Epithelial cell of proximal tubule (primary cell): ENCODE measurements around the gene MITF. TPM values are rescaled to one million over a fixed set of nuclear protein-coding genes. Genes with fewer than 3 reads are reported as not detected.

Experiments used
- DNase-seq: peaks from one replicate; pipeline ENCODE4 v3.0.0-alpha.2; 2011; ENCODE audit warnings: low read depth
- H3K4me3 ChIP-seq: 2 replicates; pipeline ENCODE4 v1.5.1; 2011; ENCODE audit warnings: low read depth, mild to moderate bottlenecking, low read length
- CTCF ChIP-seq: conservative IDR thresholded peaks from 2 replicates; pipeline ENCODE4 v1.5.1; 2012; ENCODE audit warnings: low read depth, mild to moderate bottlenecking, low read length
- total RNA-seq: library from RNA; depleted of rRNA; stranded (reverse); fragments of >200 nt; gene quantifications from 2 replicates; pipeline ENCODE4 v1.2.3, GENCODE V29; 2015

MITF gene
- total RNA-seq, 1 donor from 2014 or later: 59.7 TPM

- no peak for TF ChIP-seq CTCF
- no peak for DNase-seq
- H3K4me3 ChIP-seq: no peak overlapping the region
These were observed 6.2 kb downstream of the MITF start for GRCh38 chr3:69745505-69745904.

DNA sequence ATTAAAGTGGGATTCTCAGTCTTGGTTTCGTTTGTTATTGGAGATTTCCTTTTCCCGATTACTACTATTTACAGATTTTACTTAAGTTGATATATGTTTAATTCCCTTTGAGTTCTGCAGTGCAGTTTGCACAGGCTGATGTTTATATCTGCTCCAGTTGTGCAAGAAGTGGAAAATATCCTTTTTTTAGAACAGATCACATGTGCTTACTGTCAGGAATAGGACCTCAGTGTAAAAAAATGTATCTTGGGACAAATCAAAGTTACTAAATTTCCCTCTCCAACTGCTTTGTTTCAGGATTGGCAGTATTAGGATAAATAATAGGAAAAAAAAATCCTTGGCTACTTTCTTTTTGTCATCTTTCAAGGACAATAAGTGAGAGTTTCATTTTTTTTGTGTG, 6.9 kb downstream of the MITF start:
- H3K4me3 ChIP-seq: no peak overlapping the region

DNA sequence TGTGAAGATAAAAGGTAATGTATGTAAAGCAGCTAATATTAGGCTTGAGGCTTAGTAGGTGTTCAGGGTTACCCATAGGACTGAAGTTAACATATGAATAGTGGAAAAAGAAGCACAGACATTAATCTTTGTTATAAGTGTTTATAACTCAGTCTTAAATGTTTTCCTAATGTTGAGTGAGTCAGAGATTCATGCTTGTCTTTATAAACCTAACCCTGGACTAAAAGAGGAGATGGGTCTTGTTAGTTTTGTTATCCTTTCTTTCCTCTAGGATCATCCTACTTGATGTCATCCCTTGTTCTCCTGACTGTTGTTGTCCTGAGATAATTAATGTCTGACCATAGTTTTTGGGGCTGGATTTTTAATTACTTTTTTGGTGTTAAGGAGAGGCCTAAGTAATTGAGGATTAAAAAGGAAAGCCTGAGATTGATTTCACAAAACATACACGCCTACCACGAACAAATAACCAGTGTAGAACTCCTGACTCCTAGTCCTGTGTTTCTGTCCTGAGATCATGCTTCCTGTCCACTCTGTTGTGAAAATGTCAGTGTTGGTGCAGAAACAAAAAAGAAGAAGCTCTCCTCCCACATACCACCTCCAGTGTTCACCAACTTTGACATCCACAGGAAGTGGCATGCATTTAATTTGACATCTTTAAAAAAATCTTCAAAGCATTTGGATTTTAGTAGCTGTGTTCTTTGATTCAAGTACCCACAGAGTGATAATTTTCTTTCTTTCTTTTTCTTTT, 8.4 kb downstream of the MITF start:
- no peak for DNase-seq
- H3K4me3 ChIP-seq: no peak overlapping the region
- no peak for TF ChIP-seq CTCF

More for the DNA sequence above, 6.9 kb downstream of the MITF start:
- TF ChIP-seq CTCF: no peak
- no peak for DNase-seq

DNA sequence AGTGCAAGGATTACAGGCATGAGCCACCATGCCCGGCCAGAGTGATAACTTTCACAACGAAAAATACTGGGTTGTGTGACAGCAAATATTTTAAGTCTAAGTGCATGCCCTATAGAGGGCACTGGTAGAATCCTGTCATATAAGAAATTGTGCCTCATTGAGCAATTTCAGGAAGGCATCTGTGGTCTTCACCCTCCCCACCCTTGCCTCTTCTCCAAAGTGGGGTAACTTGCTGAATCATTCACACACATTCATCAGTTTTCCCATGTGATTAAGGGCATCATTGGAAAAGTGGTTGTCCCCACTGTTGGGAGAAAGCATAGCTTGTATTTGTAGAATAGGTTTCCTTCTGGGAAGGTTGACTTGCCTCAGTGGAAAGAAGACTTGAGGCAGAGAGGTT, 9.2 kb downstream of the MITF start:
- no peak for DNase-seq
- H3K4me3 ChIP-seq: no peak overlapping the region
- TF ChIP-seq CTCF: no peak

- DNase-seq: no peak
- no peak overlapping the region for H3K4me3 ChIP-seq
- no peak for TF ChIP-seq CTCF
These were observed 10.2 kb downstream of the MITF start for GRCh38 chr3:69749461-69749860.

DNA sequence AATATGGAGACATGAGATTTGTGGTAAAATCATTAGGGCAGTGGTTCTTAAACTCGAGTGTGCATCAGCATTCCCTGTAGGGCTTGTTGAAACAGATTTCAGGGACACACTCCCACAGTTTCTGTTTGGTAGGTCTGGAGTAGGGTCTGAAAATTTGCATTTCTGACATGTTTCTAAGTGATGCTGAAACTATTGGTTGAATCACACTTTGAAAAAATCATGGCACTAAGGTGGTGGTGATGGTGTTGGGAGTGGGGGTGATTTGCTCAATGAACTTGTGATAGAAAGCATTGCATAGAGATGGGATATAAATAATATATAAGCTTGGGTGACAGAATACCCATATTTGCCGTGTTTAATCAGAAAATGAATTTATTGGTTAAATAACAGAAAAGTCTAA, 11.3 kb downstream of the MITF start:
- TF ChIP-seq CTCF: no peak
- DNase-seq: no peak
- H3K4me3 ChIP-seq: no peak overlapping the region

- TF ChIP-seq CTCF: no peak
- DNase-seq: no peak
- no peak overlapping the region for H3K4me3 ChIP-seq
These were observed 11.8 kb downstream of the MITF start for GRCh38 chr3:69751074-69751476.
